Psoas muscle (tissue), 8 donors: ENCODE data around the gene LCP2. TPM values are rescaled to one million over a fixed set of nuclear protein-coding genes. Genes with fewer than 3 reads are reported as not detected.

ENCODE experiments used
- ATAC-seq, 4 donors: fragments of 200-7000 bp; cut with Tn5 transposase; one replicate each; pipeline ENCODE4 v1.9.1; 2020; ENCODE audit warnings: moderate library complexity in 3 of 4, mild to moderate bottlenecking in 2 of 4
- DNase-seq, 2 donors: peaks; one replicate each; pipeline ENCODE4 v3.0.0-alpha.2; 2020
- H3K27ac ChIP-seq: fragments of 200-600 bp; one replicate; pipeline ENCODE4 v1.8.0; 2022
- H3K27me3 ChIP-seq, 3 donors: fragments of 200-600 bp in 1 of 3; one replicate each; pipeline versions ENCODE4 v1.6.1 to v1.8.0; 2013 to 2022; ENCODE audit warnings: low read length in 2 of 3, mild to moderate bottlenecking in 2 of 3, moderate library complexity in 1 of 3; ENCODE audit not compliant: insufficient read depth in 3 of 3
- H3K36me3 ChIP-seq, 2 donors: fragments of 200-600 bp in 1 of 2; one replicate each; pipeline versions ENCODE4 v1.6.1 to v1.8.0; 2013 to 2022; ENCODE audit warnings: low read depth in 1 of 2, mild to moderate bottlenecking in 1 of 2, moderate library complexity in 1 of 2; ENCODE audit not compliant: insufficient read depth in 1 of 2
- H3K4me1 ChIP-seq: fragments of 200-600 bp; one replicate; pipeline ENCODE4 v1.8.0; 2022
- H3K4me3 ChIP-seq: fragments of 200-600 bp; one replicate; pipeline ENCODE4 v1.8.0; 2022; ENCODE audit warnings: mild to moderate bottlenecking
- H3K9me3 ChIP-seq: fragments of 200-600 bp; one replicate; pipeline ENCODE4 v1.8.0; 2022
- CTCF ChIP-seq: fragments of 200-600 bp; IDR thresholded peaks from one replicate; pipeline ENCODE4 v1.8.0; 2022; ENCODE audit warnings: antibody characterized with exemption
- WGBS, 3 donors: extraction: QIAGEN DNeasy Blood & Tissue Kit; methylation state at CpG; one replicate each; pipeline versions ENCODE4 v1.1.6 to v1.1.7; 2013; 5-methylcytosine and 5-hydroxymethylcytosine counted together
- intact Hi-C, 2 donors: fragments of 100-400 bp; cut with DNase I; formaldehyde crosslinking; loops; one replicate each; pipeline versions ENCODE4 v1.11.0 to v1.14.2; 2022
- polyA plus RNA-seq, 3 donors: library from polyadenylated mRNA; stranded (reverse); fragments of 200-250 nt; gene quantifications; one replicate each; pipeline ENCODE4 v1.2.3, GENCODE V29; 2013
- total RNA-seq, 4 donors: library from RNA; stranded (reverse); fragmentation: NEBNext Ultra II Directional in 2 of 4; extraction: Animal tissue kit (Norgen Biotek cat#: 25700) in 2 of 4; gene quantifications; one replicate each; pipeline versions ENCODE4 v1.2.1 to v1.2.4, GENCODE V29; 2021 to 2023
- donor health status: healthy with polysubstance abuse.
- donor health status: DM: no; HTN: no; CAD: no; lungs with moderate emphysema.
- donor health status: Bipolar disorder and iron deficiency.
- donor health status: healthy.
- donor health status: DM: yes; HTN: yes; CAD: no.
- donor health status: DM: no; HTN: no; CAD: no.
- donor health status: DM: no; HTN: no; CAD: no.
- donor health status: DM: yes; HTN: yes; CAD: no.

LCP2 gene
- total and polyA plus RNA-seq, 7 donors = 0.76 to 6.0 (median 4.2) TPM

GRCh38 chr5:170257370-170257769 is 40.2 kb downstream of the LCP2 start:
- peaks cover 0 to 27% of the 10 kb centered on the region in 2 donors for H3K36me3 ChIP-seq
- H3K4me1 ChIP-seq = no peaks in the 10 kb centered on the region
- no peak for ATAC-seq
- no peak overlapping the region for H3K4me3 ChIP-seq
- TF ChIP-seq CTCF = no peak
- WGBS, 3 donors = 87 to 96% (median 87%) methylated on average over 4 of the region's 4 CpGs
- intact Hi-C loops = no loop called here
- peaks cover 0 to 2% (median 0%) of the 10 kb centered on the region in 3 donors for H3K27me3 ChIP-seq
- H3K9me3 ChIP-seq = no peaks in the 10 kb centered on the region
- no peak for DNase-seq
- no peak overlapping the region for H3K27ac ChIP-seq

- DNase-seq = no peak
- WGBS, 3 donors = 42 to 69% (median 66%) methylated on average over 1 of the region's 1 CpG
- peaks cover 0 to 2% (median 2%) of the 10 kb centered on the region in 3 donors for H3K27me3 ChIP-seq
- H3K4me1 ChIP-seq = no peaks in the 10 kb centered on the region
- intact Hi-C loops = no loop called here
- ATAC-seq = no peak
- no peak overlapping the region for H3K27ac ChIP-seq
- no peak for TF ChIP-seq CTCF
- no peaks in the 10 kb centered on the region for H3K9me3 ChIP-seq
- no peak overlapping the region for H3K4me3 ChIP-seq
- peaks cover 0 to 25% of the 10 kb centered on the region in 2 donors for H3K36me3 ChIP-seq
Measured at GRCh38 chr5:170256571-170256970, 41.0 kb downstream of the LCP2 start.

GRCh38 chr5:170254056-170254455 is 43.5 kb downstream of the LCP2 start:
- H3K36me3 ChIP-seq = peaks cover 0 to 31% of the 10 kb centered on the region in 2 donors
- intact Hi-C loops = no loop called here
- H3K27me3 ChIP-seq = peaks cover 0 to 2% (median 2%) of the 10 kb centered on the region in 3 donors
- no peaks in the 10 kb centered on the region for H3K4me1 ChIP-seq
- no peak overlapping the region for H3K27ac ChIP-seq
- ATAC-seq (no peak), DNase-seq (no peak)
- no peak for TF ChIP-seq CTCF
- no peaks in the 10 kb centered on the region for H3K9me3 ChIP-seq
- 90 to 96% (median 94%) methylated on average over 8 of the region's 8 CpGs for WGBS, 3 donors
- H3K4me3 ChIP-seq = no peak overlapping the region

DNA sequence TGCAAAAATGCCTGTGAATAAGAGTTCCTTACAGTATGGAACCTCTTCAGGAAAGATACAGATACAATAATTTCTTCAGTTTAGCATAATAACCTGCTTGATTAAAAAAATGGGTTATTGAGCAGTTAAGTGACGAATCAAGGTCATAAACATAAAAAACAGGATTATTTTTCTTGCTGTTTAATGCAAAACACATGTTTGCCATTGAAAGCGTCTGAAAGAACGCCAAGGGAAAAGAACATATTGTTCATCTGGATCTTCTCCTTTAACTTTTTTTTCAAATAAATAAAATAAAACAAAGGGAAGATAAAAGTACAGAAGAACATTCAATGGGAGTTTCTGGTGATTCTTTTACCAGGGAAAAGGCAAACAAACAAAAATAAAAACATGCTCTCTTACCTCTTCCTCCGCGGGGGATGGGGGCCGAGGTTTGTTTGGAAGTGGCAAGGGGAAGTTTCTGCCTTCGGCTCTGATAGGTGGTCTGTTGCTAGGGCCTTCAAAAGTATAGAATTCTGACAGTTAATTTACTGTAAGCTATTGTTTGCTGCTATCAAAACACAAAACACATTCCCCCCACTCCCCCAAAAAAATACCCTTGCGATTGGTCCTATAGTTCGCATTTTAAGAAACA is 44.7 kb downstream of the LCP2 start:
- WGBS, 3 donors = 70 to 76% (median 71%) methylated on average over 9 of the region's 9 CpGs
- Histone ChIP-seq H3K9me3 (no peaks in the 10 kb centered on the region), H3K36me3 (peaks cover 0 to 29% of the 10 kb centered on the region in 2 donors), H3K4me1 (no peaks in the 10 kb centered on the region), H3K27ac (no peak overlapping the region), H3K4me3 (no peak overlapping the region), H3K27me3 (peaks cover 0 to 2% (median 2%) of the 10 kb centered on the region in 3 donors)
- intact Hi-C loops = no loop called here
- no peak for TF ChIP-seq CTCF
- no peak for DNase-seq
- no peak for ATAC-seq

DNA sequence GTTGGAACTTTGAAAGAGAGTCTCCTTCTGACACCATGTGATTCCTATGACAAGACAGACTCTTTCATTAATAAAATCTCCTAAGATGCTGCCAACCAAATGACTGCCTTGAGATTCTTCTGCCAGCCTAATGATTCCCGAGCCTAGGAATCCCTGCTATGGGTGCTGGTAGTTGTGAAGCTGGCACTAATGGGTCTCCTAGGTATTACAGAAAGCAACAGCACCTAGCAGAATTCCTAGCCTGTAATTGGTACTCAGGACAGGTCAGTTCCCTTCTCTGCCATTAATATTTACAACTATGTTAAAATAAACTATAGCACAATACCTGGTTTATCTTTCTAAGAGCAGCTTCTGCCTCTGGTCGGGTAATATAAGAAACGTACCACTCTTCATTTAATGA is 45.5 kb downstream of the LCP2 start:
- 70 to 74% (median 72%) methylated on average over 3 of the region's 3 CpGs for WGBS, 3 donors
- no peaks in the 10 kb centered on the region for H3K4me1 ChIP-seq
- H3K27me3 ChIP-seq = peaks cover 0 to 2% (median 2%) of the 10 kb centered on the region in 3 donors
- H3K4me3 ChIP-seq = no peak overlapping the region
- no peaks in the 10 kb centered on the region for H3K9me3 ChIP-seq
- peaks cover 0 to 27% of the 10 kb centered on the region in 2 donors for H3K36me3 ChIP-seq
- ATAC-seq (no peak), DNase-seq (no peak)
- TF ChIP-seq CTCF = no peak
- no peak overlapping the region for H3K27ac ChIP-seq
- intact Hi-C loops = no loop called here
